ENCODE data around the gene IL2RG.

IL2RG gene

GRCh38 chrX:71128166-71128833 is 16.9 kb upstream of the IL2RG start:
- no peak for TF ChIP-seq GATA2 (IDR thresholded peaks at IDR 0.05; ENCODE audit: low read depth, low read length)

- no peak for TF ChIP-seq GATA3 (IDR thresholded peaks at IDR 0.05; ENCODE audit: low read depth, low read length)
- TF ChIP-seq GATA2 (IDR thresholded peaks at IDR 0.05; ENCODE audit: low read depth, low read length): no peak
These were observed 7.7 kb upstream of the IL2RG start for GRCh38 chrX:71118985-71119535.

GRCh38 chrX:71118032-71118984 is 6.9 kb upstream of the IL2RG start, which contains the start of gene MED12:
Gene MED12, plus strand, starts transcription at chrX:71118596. Its CDS starts 159 bp downstream, at chrX:71118755.
- no peak for TF ChIP-seq GATA2 (IDR thresholded peaks at IDR 0.05; ENCODE audit: low read depth, low read length)

GRCh38 chrX:71117358-71117757 is 6.0 kb upstream of the IL2RG start:
- no peak for TF ChIP-seq GATA3 (IDR thresholded peaks at IDR 0.05; ENCODE audit: low read depth, low read length)
- no peak for TF ChIP-seq GATA2 (IDR thresholded peaks at IDR 0.05; ENCODE audit: low read depth, low read length)

- no peak for TF ChIP-seq GATA3 (IDR thresholded peaks at IDR 0.05; ENCODE audit: low read depth, low read length)
- TF ChIP-seq GATA2 (IDR thresholded peaks at IDR 0.05; ENCODE audit: low read depth, low read length): no peak
These were observed 599 bp upstream of the IL2RG start for GRCh38 chrX:71111921-71112431.

GRCh38 chrX:71109051-71109450 is 2.3 kb downstream of the IL2RG start:
- TF ChIP-seq GATA3 (IDR thresholded peaks at IDR 0.05; ENCODE audit: low read depth, low read length) (no peak), GATA2 (IDR thresholded peaks at IDR 0.05; ENCODE audit: low read depth, low read length) (no peak)

- TF ChIP-seq GATA2 (IDR thresholded peaks at IDR 0.05; ENCODE audit: low read depth, low read length) (no peak), GATA3 (IDR thresholded peaks at IDR 0.05; ENCODE audit: low read depth, low read length) (no peak)
These were observed 3.5 kb downstream of the IL2RG start for GRCh38 chrX:71107762-71108360.

- TF ChIP-seq GATA2 (IDR thresholded peaks at IDR 0.05; ENCODE audit: low read depth, low read length): no peak
- no peak for TF ChIP-seq GATA3 (IDR thresholded peaks at IDR 0.05; ENCODE audit: low read depth, low read length)
These were observed 4.1 kb downstream of the IL2RG start for GRCh38 chrX:71107245-71107644.

GRCh38 chrX:71106427-71106826 is 5.0 kb downstream of the IL2RG start, which contains the start of gene CXorf65:
Gene CXorf65, minus strand, starts transcription at chrX:71106740. Its CDS starts 184 bp downstream, at chrX:71106556.
- no peak for TF ChIP-seq GATA2 (IDR thresholded peaks at IDR 0.05; ENCODE audit: low read depth, low read length)
- TF ChIP-seq GATA3 (IDR thresholded peaks at IDR 0.05; ENCODE audit: low read depth, low read length): no peak

- TF ChIP-seq GATA2 (IDR thresholded peaks at IDR 0.05; ENCODE audit: low read depth, low read length) (no peak), GATA3 (IDR thresholded peaks at IDR 0.05; ENCODE audit: low read depth, low read length) (no peak)
These were observed 5.7 kb downstream of the IL2RG start for GRCh38 chrX:71105628-71106027.

- TF ChIP-seq GATA2 (IDR thresholded peaks at IDR 0.05; ENCODE audit: low read depth, low read length) (no peak), GATA3 (IDR thresholded peaks at IDR 0.05; ENCODE audit: low read depth, low read length) (no peak)
These were observed 8.0 kb downstream of the IL2RG start for GRCh38 chrX:71103110-71103983.

GRCh38 chrX:71102292-71102691 is 9.1 kb downstream of the IL2RG start:
- TF ChIP-seq GATA2 (IDR thresholded peaks at IDR 0.05; ENCODE audit: low read depth, low read length) (no peak), GATA3 (IDR thresholded peaks at IDR 0.05; ENCODE audit: low read depth, low read length) (no peak)

All from SH-SY5Y (cell line).